Right cardiac atrium (tissue), 5 donors: Measurements from ENCODE around the gene MACROD2. TPM values are rescaled to one million over a fixed set of nuclear protein-coding genes. Genes with fewer than 3 reads are reported as not detected.

Experiments used
- polyA plus RNA-seq: library from polyadenylated mRNA; stranded (reverse); fragments of 200-250 nt; gene quantifications from one replicate; pipeline ENCODE4 v1.2.3, GENCODE V29; 2013
- total RNA-seq, 4 donors: library from RNA; stranded (reverse); fragmentation: NEBNext Ultra II Directional; extraction: Animal tissue kit (Norgen Biotek cat#: 25700); gene quantifications; one replicate each; pipeline ENCODE4 v1.2.1, GENCODE V29; 2021
- donor health status: healthy with polysubstance abuse.
- donor health status: DM: no; HTN: yes; CAD: no.
- donor health status: DM: no; HTN: no; CAD: no.
- donor health status: DM: no; HTN: yes; CAD: no; lungs with severe emphysema.
- donor health status: DM: yes; HTN: yes; CAD: no.

MACROD2 gene
- total and polyA plus RNA-seq, 5 donors: 0.61 to 4.4 (median 2.4) TPM

Other genes starting within 250 kb of the MACROD2 start
- 10 to 100 TPM; 10.8 to 16.6 (median 13.6) TPM for gene ESF1, start 210.6 kb upstream of the MACROD2 start, total RNA-seq
- 11.9 TPM for gene ESF1, start 210.6 kb upstream of the MACROD2 start, polyA plus RNA-seq
- gene NDUFAF5, start 210.5 kb upstream of the MACROD2 start, total RNA-seq: 10 to 100 TPM; 56.1 to 72.3 (median 64.1) TPM
- gene NDUFAF5, start 210.5 kb upstream of the MACROD2 start, polyA plus RNA-seq: 55.7 TPM
- not detected for gene SEL1L2, start 4.9 kb upstream of the MACROD2 start, total RNA-seq
- gene SEL1L2, start 4.9 kb upstream of the MACROD2 start, polyA plus RNA-seq: 1.1 TPM